K562 (cell line): ENCODE data around the gene CIAO2B. TPM values are rescaled to one million over a fixed set of nuclear protein-coding genes. Genes with fewer than 3 reads are reported as not detected.
A peak's percentile ranks its signal among the peaks of the same experiment; 100 is the strongest.

Experiments
- ATAC-seq: fragments of 200-7000 bp; cut with Tn5 transposase; 3 replicates; pipeline ENCODE4 v1.9.1; 2020; ENCODE audit warnings: moderate library complexity
- BruUV-seq: library from RNA; stranded (reverse); fragments of 400-500 nt; replicated peaks from 2 replicates; lab custom pipeline; 2021; lab: Mats Ljungman, UMichigan
- CTCF ChIA-PET: fragments of 300-600 bp; formaldehyde crosslinking; extraction: SDS; loops from one replicate; lab custom pipeline; 2021; ENCODE audit warnings: low intra/inter-chr PET ratio; lab: Yijun Ruan, JAX
- POLR2A ChIA-PET: fragments of 300-600, 350-650 bp; sonication (Branson Sonifier 250); formaldehyde crosslinking; extraction: SDS; loops from one replicate; lab custom pipeline; 2021; ENCODE audit warnings: antibody characterized with exemption, inconsistent platforms; lab: Yijun Ruan, JAX
- DNase-seq, 4 experiments: peaks; one replicate each; pipeline versions ENCODE4 v3.0.0 to v3.0.0-alpha.2; 2011 to 2018; ENCODE audit warnings: low spot score in 3 of 4, mixed read lengths in 3 of 4; ENCODE audit errors: extremely low read depth in 1 of 4
- FAIRE-seq: peaks from 2 replicates; lab custom pipeline; 2011; peaks lifted over from hg19 to GRCh38; lab: Jason Lieb, UNC
- H2AFZ ChIP-seq: 2 replicates; pipeline ENCODE4 v1.6.0; 2011; ENCODE audit warnings: low read depth, low read length, control low read depth, inconsistent platforms
- H3K27ac ChIP-seq: fragments of 200-600 bp; 3 replicates; pipeline ENCODE4 v1.8.0; 2011; ENCODE audit warnings: low read depth, mild to moderate bottlenecking, control low read depth, inconsistent platforms, low read length, moderate library complexity, mixed read lengths; ENCODE audit errors: extremely low read depth
- H3K27me3 ChIP-seq, 2 experiments: fragments of 300-600 bp in 1 of 2; 2 replicates in 1 of 2; 3 replicates in 1 of 2; pipeline versions ENCODE4 v1.6.0 to v1.8.0; 2011; ENCODE audit warnings: inconsistent platforms in 2 of 2, low read length in 2 of 2, mild to moderate bottlenecking in 1 of 2, mixed read lengths in 1 of 2, moderate library complexity in 1 of 2; ENCODE audit not compliant: control insufficient read depth in 2 of 2, insufficient read depth in 2 of 2
- H3K36me3 ChIP-seq: fragments of 300-600 bp; 3 replicates; pipeline ENCODE4 v1.8.0; 2011; ENCODE audit warnings: mild to moderate bottlenecking, low read length, inconsistent platforms; ENCODE audit not compliant: control insufficient read depth, insufficient read depth
- H3K4me1 ChIP-seq, 2 experiments: fragments of 200-600 bp in 1 of 2; replicated peaks in 1 of 2; 2 replicates in 1 of 2; 3 replicates in 1 of 2; pipeline versions ENCODE4 v1.5.1 to v1.8.0; 2011; ENCODE audit warnings: inconsistent platforms in 2 of 2, low read length in 2 of 2, mild to moderate bottlenecking in 1 of 2, mixed read lengths in 1 of 2, moderate library complexity in 1 of 2; ENCODE audit not compliant: control insufficient read depth in 2 of 2, insufficient read depth in 2 of 2
- H3K4me2 ChIP-seq: 2 replicates; pipeline ENCODE4 v1.6.1; 2011; ENCODE audit warnings: low read length, control low read depth, inconsistent platforms, mixed read lengths; ENCODE audit not compliant: insufficient read depth
- H3K4me3 ChIP-seq: fragments of 200-600 bp; sonication (generic), shearing (Covaris generic); 2 replicates; pipeline ENCODE4 v1.5.1; 2016; ENCODE audit warnings: control low read depth, inconsistent platforms
- H3K79me2 ChIP-seq: fragments of 200-600 bp; 3 replicates; pipeline ENCODE4 v1.8.0; 2011; ENCODE audit warnings: low read length, inconsistent platforms; ENCODE audit not compliant: control insufficient read depth, insufficient read depth
- H3K9ac ChIP-seq, 2 experiments: 2 replicates each; pipeline versions ENCODE4 v1.6.0 to v1.6.1; 2011; ENCODE audit warnings: low read depth in 2 of 2, low read length in 2 of 2, control low read depth in 1 of 2, inconsistent platforms in 1 of 2, mild to moderate bottlenecking in 1 of 2, mixed read lengths in 1 of 2; ENCODE audit not compliant: insufficient read depth in 1 of 2
- H3K9me1 ChIP-seq: one replicate; pipeline ENCODE4 v1.6.0; 2011; ENCODE audit warnings: inconsistent platforms, mild to moderate bottlenecking, low read length, moderate library complexity; ENCODE audit not compliant: control insufficient read depth, insufficient read depth
- H3K9me3 ChIP-seq: replicated peaks from 2 replicates; pipeline ENCODE4 v1.5.1; 2011; ENCODE audit warnings: low read depth, low read length, inconsistent platforms; ENCODE audit not compliant: control insufficient read depth, insufficient read depth
- H4K20me1 ChIP-seq: replicated peaks from 2 replicates; pipeline ENCODE4 v1.6.1; 2011; ENCODE audit warnings: low read length, inconsistent platforms, mixed read lengths; ENCODE audit not compliant: control insufficient read depth, insufficient read depth
- CBX3 ChIP-seq, 2 experiments: IDR thresholded peaks; 1 replicate in 1 of 2; 2 replicates in 1 of 2; pipeline ENCODE4 v1.6.1; 2012; ENCODE audit warnings: inconsistent platforms in 2 of 2, low read length in 2 of 2, borderline replicate concordance in 1 of 2, control low read depth in 1 of 2
- MCM3 ChIP-seq: fragments of 450-650 bp; IDR thresholded peaks from 2 replicates; pipeline ENCODE4 v1.6.1; 2016
- MIER1 ChIP-seq: fragments of 450-650 bp; IDR thresholded peaks from 2 replicates; pipeline ENCODE4 v1.6.1; 2016; ENCODE audit warnings: antibody characterized with exemption, mild to moderate bottlenecking, low read depth
- ZNF512 ChIP-seq: IDR thresholded peaks from 2 replicates; pipeline ENCODE4 v1.6.1; 2016; ENCODE audit warnings: missing genetic modification characterization, missing compliant biosample characterization
- WGBS: fragments of 100-300 bp; shearing (Covaris generic); methylation state at CpG from one replicate; pipeline ENCODE4 v1.1.6; 2016; ENCODE audit warnings: low coverage, mixed read lengths; ENCODE audit not compliant: insufficient coverage; ENCODE audit errors: missing lambda C conversion rate; 5-methylcytosine and 5-hydroxymethylcytosine counted together
- in situ Hi-C: fragments of 300-500 bp; cut with MboI; formaldehyde crosslinking; loops from 4 replicates; pipeline ENCODE4 v1.15.0; 2018; ENCODE audit warnings: inconsistent platforms, mixed read lengths
- intact Hi-C: fragments of 100-400 bp; cut with micrococcal nuclease; formaldehyde crosslinking; loops from 2 replicates; pipeline ENCODE4 v1.14.2; 2022
- polyA plus RNA-seq, 8 experiments: library from polyadenylated mRNA; depleted of rRNA in 4 of 8; stranded (reverse) in 5 of 8; unstranded in 3 of 8; fragments of >200 nt; fragmentation: Nextera tagmentation in 2 of 8; fragmentation: Illumina TruSeq in 1 of 8; extraction: Ambion mirVana in 2 of 8; extraction: Trizol in 1 of 8; gene quantifications; 2 replicates each; pipeline versions ENCODE4 v1.2.1 to v1.2.3, GENCODE V29; 2011 to 2014; ENCODE audit warnings: inconsistent platforms in 1 of 8, missing spikeins in 1 of 8
- total RNA-seq, 7 experiments: library from RNA; depleted of rRNA in 6 of 7; stranded (reverse); fragments of >200 nt in 6 of 7; fragmentation: Illumina TruSeq in 2 of 7; extraction: Trizol in 2 of 7; gene quantifications; 2 replicates each; pipeline versions ENCODE4 v1.2.1 to v1.2.3, GENCODE V29; 2011 to 2021; ENCODE audit warnings: low replicate concordance in 1 of 7

CIAO2B gene
- total and polyA plus RNA-seq, 9 of the 15 experiments (the other 6 are each of a cell fraction or from before 2014, with no cell fraction given) = 86.8 to 182 (median 113) TPM

- H3K27ac ChIP-seq = no peak overlapping the region
- 0% methylated on average over 1 of the region's 1 CpG for WGBS
- no peak for ATAC-seq
- no TSS peak for BruUV-seq
- intact Hi-C loops (no loop called here), in situ Hi-C loops (loop anchor here (25.0 kb wide), 2 partner anchors 202 to 452 kb away; partner anchors contain the start of genes B3GNT9, FBXL8, HSF4 and NOL3)
- H3K9me1 ChIP-seq = no peaks in the 10 kb centered on the region
- H3K9me3 ChIP-seq = no peaks in the 10 kb centered on the region
- TF ChIP-seq MIER1 = no peak
- no peak for TF ChIP-seq CBX3 (IDR thresholded peaks at IDR 0.05; ENCODE audit: borderline replicate concordance in 1 of 2, low read length in 2 of 2)
- TF ChIP-seq MCM3 = no peak
- peak; percentile 75 for TF ChIP-seq ZNF512
- POLR2A ChIA-PET = no interaction called here
- H3K4me2 ChIP-seq = no peak overlapping the region
- peaks cover 0 to 7% of the 10 kb centered on the region in 2 experiments; a peak in 3 of 5 replicates for H3K4me1 ChIP-seq
- no peaks in the 10 kb centered on the region for H3K36me3 ChIP-seq
- no peak overlapping the region for H2AFZ ChIP-seq
- H3K27me3 ChIP-seq = peaks cover 2 to 13% of the 10 kb centered on the region in 2 experiments; a peak in 2 of 5 replicates
- DNase-seq = no peak
- no peak for FAIRE-seq
- H3K9ac ChIP-seq = no peak overlapping the region
- no peaks in the 10 kb centered on the region for H3K79me2 ChIP-seq
- H3K4me3 ChIP-seq = no peak overlapping the region
- CTCF ChIA-PET = interaction anchor here (2.1 kb wide), 1 partner anchor 55 kb away, joined by 9 read pairs; no protein-coding TSS in a partner anchor
- H4K20me1 ChIP-seq = no peaks in the 10 kb centered on the region
Measured at GRCh38 chr16:66960270-66960669, 26.1 kb upstream of the CIAO2B start.
